Stomach (tissue), 4 donors: ENCODE measurements around the gene NDC80.

Experiments
- CTCF ChIP-seq, 7 experiments: fragments of 450-650 bp in 4 of 7; fragments of 200-600 bp in 3 of 7; sonication (generic) in 3 of 7; IDR thresholded peaks; one replicate each; pipeline ENCODE4 v1.5.1; 2016 to 2019; ENCODE audit warnings: antibody characterized with exemption in 7 of 7, control low read depth in 2 of 7, mild to moderate bottlenecking in 1 of 7
- POLR2AphosphoS5 ChIP-seq, 3 donors: sonication (generic); formaldehyde crosslinking; IDR thresholded peaks; one replicate each; pipeline ENCODE4 v1.6.1; 2016; ENCODE audit warnings: antibody characterized with exemption in 3 of 3

GRCh38 chr18:2657788-2658458 is 86.6 kb downstream of the NDC80 start:
- no peak for TF ChIP-seq CTCF (IDR thresholded peaks at IDR 0.05)
- TF ChIP-seq POLR2AphosphoS5 (IDR thresholded peaks at IDR 0.05): peak; percentile 19 to 72 (median 44)
